MM.1S (cell line): ENCODE measurements around the gene DUSP28.

Experiments
- CTCF ChIP-seq: fragments of 300-600 bp; sonication (generic); IDR thresholded peaks from 2 replicates; pipeline ENCODE4 v1.5.1; 2016; ENCODE audit warnings: antibody characterized with exemption, low read length, mixed read lengths
- EZH2 ChIP-seq: fragments of 300-600 bp; sonication (generic); optimal IDR thresholded peaks from 2 replicates; pipeline ENCODE3; 2017; ENCODE audit warnings: low read depth, mild to moderate bottlenecking, antibody characterized with exemption, low read length, mixed read lengths
- EZH2phosphoT487 ChIP-seq: fragments of 300-600 bp; sonication (generic); IDR thresholded peaks from 2 replicates; pipeline ENCODE4 v1.6.1; 2018; ENCODE audit warnings: antibody characterized with exemption, low read length

GRCh38 chr2:240525802-240526201 is 34.4 kb upstream of the DUSP28 start:
- TF ChIP-seq EZH2 = no peak
- no peak for TF ChIP-seq CTCF
- no peak for TF ChIP-seq EZH2phosphoT487
